ENCODE data around the gene FOXF2. TPM values are rescaled to one million over a fixed set of nuclear protein-coding genes. Genes with fewer than 3 reads are reported as not detected.

The FOXF2 gene
- total RNA-seq: 1 to 10 TPM in 2 of 3 donors, under 1 TPM in 1; 0.73 to 4.9 (median 1.6) TPM

DNA sequence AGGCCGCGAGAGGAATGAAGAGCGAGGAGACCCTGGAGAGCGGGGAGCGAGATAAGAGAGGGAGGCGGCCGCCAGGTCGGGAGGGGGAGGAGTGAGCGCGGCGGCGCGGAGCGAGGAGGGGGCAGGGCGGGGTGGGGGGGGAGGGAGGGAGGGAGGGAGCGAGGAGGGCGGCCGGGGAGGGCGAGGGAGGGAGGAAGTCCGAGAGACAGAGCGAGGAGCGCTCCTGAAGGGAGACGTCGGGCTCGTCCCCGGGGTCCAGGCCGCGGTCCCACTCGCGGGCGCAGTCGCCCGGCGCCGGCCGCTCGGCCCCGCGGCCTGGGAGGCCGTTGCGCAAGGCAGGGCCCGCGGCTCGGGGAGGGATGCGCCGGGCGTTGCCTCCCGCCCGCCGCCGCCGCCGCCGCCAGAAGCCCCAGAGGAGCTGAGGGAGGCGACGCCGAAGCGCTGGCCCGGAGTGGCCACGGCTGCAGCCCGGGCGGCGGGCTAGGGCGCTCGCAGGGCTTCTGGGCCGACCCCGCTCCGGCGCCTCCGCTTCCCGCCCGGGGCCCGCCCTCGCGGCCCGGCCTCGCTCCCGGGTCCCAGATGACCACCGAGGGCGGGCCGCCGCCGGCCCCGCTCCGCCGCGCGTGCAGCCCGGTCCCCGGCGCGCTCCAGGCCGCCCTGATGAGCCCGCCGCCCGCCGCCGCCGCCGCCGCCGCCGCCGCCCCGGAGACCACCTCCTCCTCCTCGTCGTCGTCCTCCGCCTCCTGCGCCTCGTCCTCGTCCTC is at the start of gene FOXF2:
FOXF2 (plus strand) TSS at position 208 of the 764 bp plus-strand sequence; CDS start at position 580, 372 bp downstream.
- intact Hi-C loops (cut with DNase I; ENCODE audit: low total_unique reads): no loop called here
- TF ChIP-seq POLR2AphosphoS5 (IDR thresholded peaks at IDR 0.05): no peak
- TF ChIP-seq POLR2A (IDR thresholded peaks at IDR 0.05): no peak
- TF ChIP-seq CTCF (IDR thresholded peaks at IDR 0.05): no peak
- H3K36me3 ChIP-seq: no peaks in the 10 kb centered on the region
- peaks cover 0 to 2% of the 10 kb centered on the region in 2 donors for H3K4me1 ChIP-seq
- H3K27me3 ChIP-seq: peaks cover 0 to 83% of the 10 kb centered on the region in 2 donors
- H3K27ac ChIP-seq: peak within 1 kb of the TSS in 1 of 2 donors; percentile 77
- H3K9me3 ChIP-seq: no peaks in the 10 kb centered on the region
- H3K4me3 ChIP-seq: peak within 1 kb of the TSS; percentile 48 to 76 (median 51)
- no peak for DNase-seq (ENCODE audit: low spot score in 2 of 2)

DNA sequence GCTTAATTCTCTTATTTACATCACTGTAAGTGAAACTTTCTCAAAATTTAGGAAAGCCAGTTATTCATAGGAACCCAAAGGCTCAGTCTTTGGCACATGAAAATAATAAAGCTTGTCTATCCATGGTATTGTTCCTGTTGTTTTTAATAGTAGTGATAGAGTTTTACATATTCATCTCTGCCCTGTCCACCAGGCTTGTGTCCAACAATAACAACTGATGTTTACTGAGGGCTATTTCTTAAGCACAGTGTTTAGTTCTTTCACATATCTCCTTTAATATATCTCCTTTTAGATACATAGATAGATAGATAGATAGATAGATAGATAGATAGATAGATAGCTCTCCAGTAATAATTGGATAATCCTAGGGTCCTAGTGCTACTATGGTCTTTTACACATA is 43.3 kb upstream of the FOXF2 start:
- intact Hi-C loops (cut with DNase I; ENCODE audit: low total_unique reads): no loop called here
- peaks cover 0 to under 1% of the 10 kb centered on the region in 2 donors for H3K9me3 ChIP-seq
- TF ChIP-seq CTCF (IDR thresholded peaks at IDR 0.05) (no peak), POLR2AphosphoS5 (IDR thresholded peaks at IDR 0.05) (no peak), POLR2A (IDR thresholded peaks at IDR 0.05) (no peak)
- H3K4me1 ChIP-seq: no peaks in the 10 kb centered on the region
- H3K27me3 ChIP-seq: no peaks in the 10 kb centered on the region
- H3K27ac ChIP-seq: no peak overlapping the region
- no peak overlapping the region for H3K4me3 ChIP-seq
- DNase-seq (ENCODE audit: low spot score in 2 of 2): no peak
- no peaks in the 10 kb centered on the region for H3K36me3 ChIP-seq

- no peak for DNase-seq (ENCODE audit: low spot score in 2 of 2)
Measured at GRCh38 chr6:1346558-1347091, 42.8 kb upstream of the FOXF2 start.

GRCh38 chr6:1347161-1347560 is 42.2 kb upstream of the FOXF2 start:
- TF ChIP-seq POLR2A (IDR thresholded peaks at IDR 0.05): no peak
- TF ChIP-seq CTCF (IDR thresholded peaks at IDR 0.05): no peak
- no peak for TF ChIP-seq POLR2AphosphoS5 (IDR thresholded peaks at IDR 0.05)
- Histone ChIP-seq H3K4me1 (no peaks in the 10 kb centered on the region), H3K27ac (no peak overlapping the region), H3K4me3 (no peak overlapping the region), H3K27me3 (no peaks in the 10 kb centered on the region), H3K36me3 (no peaks in the 10 kb centered on the region), H3K9me3 (peaks cover 3 to 9% of the 10 kb centered on the region in 2 donors)
- intact Hi-C loops (cut with DNase I; ENCODE audit: low total_unique reads): no loop called here
- DNase-seq (ENCODE audit: low spot score in 2 of 2): no peak

More at GRCh38 chr6:1346558-1347091, 42.8 kb upstream of the FOXF2 start:
- H3K9me3 ChIP-seq: peaks cover 0 to 6% of the 10 kb centered on the region in 2 donors
- H3K36me3 ChIP-seq: no peaks in the 10 kb centered on the region
- TF ChIP-seq POLR2A (IDR thresholded peaks at IDR 0.05) (no peak), POLR2AphosphoS5 (IDR thresholded peaks at IDR 0.05) (no peak), CTCF (IDR thresholded peaks at IDR 0.05) (no peak)
- H3K4me1 ChIP-seq: no peaks in the 10 kb centered on the region
- intact Hi-C loops (cut with DNase I; ENCODE audit: low total_unique reads): no loop called here
- H3K27me3 ChIP-seq: no peaks in the 10 kb centered on the region
- no peak overlapping the region for H3K27ac ChIP-seq
- H3K4me3 ChIP-seq: no peak overlapping the region

- intact Hi-C loops (cut with DNase I; ENCODE audit: low total_unique reads): no loop called here
- no peaks in the 10 kb centered on the region for H3K36me3 ChIP-seq
- H3K9me3 ChIP-seq: peaks cover 6 to 13% of the 10 kb centered on the region in 2 donors
- H3K4me1 ChIP-seq: no peaks in the 10 kb centered on the region
- no peak overlapping the region for H3K27ac ChIP-seq
- no peak for DNase-seq (ENCODE audit: low spot score in 2 of 2)
- H3K27me3 ChIP-seq: no peaks in the 10 kb centered on the region
- no peak overlapping the region for H3K4me3 ChIP-seq
- TF ChIP-seq POLR2A (IDR thresholded peaks at IDR 0.05): no peak
- no peak for TF ChIP-seq CTCF (IDR thresholded peaks at IDR 0.05)
- no peak for TF ChIP-seq POLR2AphosphoS5 (IDR thresholded peaks at IDR 0.05)
Measured at GRCh38 chr6:1348675-1349074, 40.7 kb upstream of the FOXF2 start.
